ENCODE measurements around the gene PNPLA1. TPM values are rescaled to one million over a fixed set of nuclear protein-coding genes. Genes with fewer than 3 reads are reported as not detected.

Gene PNPLA1
- polyA plus RNA-seq, 3 donors: 3.5 to 3.9 (median 3.8) TPM

DNA sequence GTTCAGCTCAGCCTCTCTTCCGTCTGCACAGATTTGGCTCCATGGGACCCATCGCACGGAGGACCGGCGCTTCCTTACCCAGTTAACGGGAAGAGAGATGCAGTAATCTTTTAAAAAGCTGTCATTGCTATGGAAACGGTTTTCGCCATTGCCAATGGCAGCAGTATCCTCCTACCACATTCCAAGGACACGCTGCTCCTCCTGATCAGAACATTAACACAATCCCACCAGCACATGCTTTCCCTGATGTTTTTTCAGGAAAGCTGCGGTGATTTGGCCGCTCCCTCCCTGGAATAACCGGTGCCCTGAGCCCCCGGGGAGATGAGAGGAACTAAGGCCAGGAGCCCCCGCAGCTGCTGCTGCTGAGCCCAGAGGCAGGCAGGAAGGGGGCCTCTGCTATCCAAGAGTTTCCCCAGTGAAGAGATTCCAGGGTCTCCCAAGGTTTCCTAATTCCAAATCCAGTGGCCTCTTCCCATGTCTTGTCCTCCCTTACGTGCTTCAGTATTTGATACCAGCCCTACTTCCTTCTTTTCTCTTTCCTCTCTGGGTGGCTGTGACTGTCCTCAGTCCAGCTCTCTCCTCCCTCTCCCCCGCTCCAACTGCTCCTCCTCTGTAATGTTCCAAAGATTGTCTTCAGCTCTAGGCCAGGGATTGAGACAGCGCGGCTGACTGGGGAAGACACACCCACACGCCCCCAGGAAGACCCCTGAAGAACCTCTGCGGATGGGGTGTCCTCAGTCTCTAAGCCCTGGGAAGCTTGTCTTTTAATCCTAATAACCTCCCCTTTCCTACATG lies 64.3 kb downstream of the PNPLA1 start:
- Histone ChIP-seq H2AFZ (ENCODE audit: insufficient read depth, low read depth, low read length, poor library complexity, severe bottlenecking) (peak overlapping the region; percentile 41), H3K27me3 (ENCODE audit: control insufficient read depth in 2 of 2, insufficient read depth in 2 of 2, low read length in 2 of 2) (peaks cover 7 to 18% of the 10 kb centered on the region in 2 donors), H3K4me2 (replicated peaks; ENCODE audit: extremely low read depth, low read length, poor library complexity, severe bottlenecking) (no peak overlapping the region), H4K20me1 (ENCODE audit: insufficient read depth, low read length) (no peaks in the 10 kb centered on the region), H3K79me2 (ENCODE audit: insufficient read depth, low read length) (no peaks in the 10 kb centered on the region), H3K4me3 (replicated peaks in 1 of 3; ENCODE audit: low read depth in 2 of 3, low read length in 3 of 3) (no peak overlapping the region), H3K9ac (ENCODE audit: insufficient read depth, low read length, poor library complexity, severe bottlenecking) (no peak overlapping the region), H3K36me3 (replicated peaks in 1 of 2; ENCODE audit: control insufficient read depth in 1 of 2, insufficient read depth in 2 of 2, low read length in 2 of 2) (no peaks in the 10 kb centered on the region), H3K9me3 (replicated peaks in 1 of 2; ENCODE audit: control insufficient read depth in 1 of 2, insufficient read depth in 1 of 2, low read length in 2 of 2) (no peaks in the 10 kb centered on the region), H3K27ac (ENCODE audit: low read depth in 1 of 2, low read length in 2 of 2) (no peak overlapping the region), H3K4me1 (ENCODE audit: control insufficient read depth in 1 of 2, insufficient read depth in 2 of 2, low read length in 2 of 2) (peaks cover 0 to 5% of the 10 kb centered on the region in 2 donors)
- 65% methylated on average over 12 of the region's 20 CpGs for WGBS (ENCODE audit: insufficient coverage)
- Mint-ChIP-seq H3K36me3 (no peaks in the 10 kb centered on the region), H3K4me3 (peak overlapping the region in 1 of 2 donors; percentile 68), H3K27ac (peak overlapping the region in 1 of 7 donors; percentile 51), H3K27me3 (ENCODE audit: low read depth in 3 of 3) (peaks cover 18 to 28% (median 23%) of the 10 kb centered on the region in 3 donors), H3K9me3 (no peaks in the 10 kb centered on the region), H3K4me1 (peaks cover 17% of the 10 kb centered on the region)
- intact Hi-C loops (cut with micrococcal nuclease): no loop called here
- DNase-seq: no peak
- no peak for TF ChIP-seq CTCF (IDR thresholded peaks at IDR 0.05)

- intact Hi-C loops (cut with micrococcal nuclease): no loop called here
- Histone ChIP-seq H2AFZ (ENCODE audit: insufficient read depth, low read depth, low read length, poor library complexity, severe bottlenecking) (no peak overlapping the region), H3K36me3 (replicated peaks in 1 of 2; ENCODE audit: control insufficient read depth in 1 of 2, insufficient read depth in 2 of 2, low read length in 2 of 2) (no peaks in the 10 kb centered on the region), H3K4me1 (ENCODE audit: control insufficient read depth in 1 of 2, insufficient read depth in 2 of 2, low read length in 2 of 2) (peaks cover 0 to 5% of the 10 kb centered on the region in 2 donors), H3K9ac (ENCODE audit: insufficient read depth, low read length, poor library complexity, severe bottlenecking) (no peak overlapping the region), H3K79me2 (ENCODE audit: insufficient read depth, low read length) (no peaks in the 10 kb centered on the region), H3K27ac (ENCODE audit: low read depth in 1 of 2, low read length in 2 of 2) (no peak overlapping the region), H3K27me3 (ENCODE audit: control insufficient read depth in 2 of 2, insufficient read depth in 2 of 2, low read length in 2 of 2) (peaks cover 10 to 25% of the 10 kb centered on the region in 2 donors), H3K4me2 (replicated peaks; ENCODE audit: extremely low read depth, low read length, poor library complexity, severe bottlenecking) (no peak overlapping the region), H4K20me1 (ENCODE audit: insufficient read depth, low read length) (no peaks in the 10 kb centered on the region), H3K4me3 (replicated peaks in 1 of 3; ENCODE audit: low read depth in 2 of 3, low read length in 3 of 3) (no peak overlapping the region), H3K9me3 (replicated peaks in 1 of 2; ENCODE audit: control insufficient read depth in 1 of 2, insufficient read depth in 1 of 2, low read length in 2 of 2) (no peaks in the 10 kb centered on the region)
- WGBS (ENCODE audit: insufficient coverage): 91% methylated on average over 14 of the region's 14 CpGs
- Mint-ChIP-seq H3K9me3 (no peaks in the 10 kb centered on the region), H3K36me3 (no peaks in the 10 kb centered on the region), H3K4me1 (peaks cover 15% of the 10 kb centered on the region), H3K27me3 (ENCODE audit: low read depth in 3 of 3) (peaks cover 24 to 31% (median 28%) of the 10 kb centered on the region in 3 donors), H3K4me3 (peak overlapping the region in 1 of 2 donors; percentile 68), H3K27ac (no peak overlapping the region)
- DNase-seq: no peak
- TF ChIP-seq CTCF (IDR thresholded peaks at IDR 0.05): no peak
Observed at GRCh38 chr6:36334832-36335459, 65.1 kb downstream of the PNPLA1 start.

All from CD14-positive monocyte (primary cell).